Pancreas (tissue), 10 donors: Measurements from ENCODE around the gene DUSP1. TPM values are rescaled to one million over a fixed set of nuclear protein-coding genes. Genes with fewer than 3 reads are reported as not detected.

Experiments used
- ATAC-seq, 4 donors: fragments of 200-7000 bp; cut with Tn5 transposase; one replicate each; pipeline versions ENCODE4 v1.8.0 to v1.9.1; 2020; ENCODE audit warnings: mild to moderate bottlenecking in 4 of 4, moderate library complexity in 4 of 4
- DNase-seq, 6 donors: peaks; one replicate each; pipeline ENCODE4 v3.0.0-alpha.2; 2020
- FAIRE-seq: peaks from 2 replicates; lab custom pipeline; 2012; peaks lifted over from hg19 to GRCh38; lab: Jason Lieb, UNC
- H3K27ac ChIP-seq, 4 donors: fragments of 200-600 bp; sonication (generic); 1 replicate in 3 of 4; 2 replicates in 1 of 4; pipeline versions ENCODE4 v1.5.0 to v1.8.0; 2020
- H3K27me3 ChIP-seq, 4 donors: fragments of 200-600 bp; one replicate each; pipeline ENCODE4 v1.8.0; 2021
- H3K36me3 ChIP-seq, 3 donors: fragments of 200-600 bp; sonication (generic) in 1 of 3; one replicate each; pipeline versions ENCODE4 v1.5.0 to v1.8.0; 2020 to 2021
- H3K4me1 ChIP-seq, 3 donors: fragments of 200-600 bp; one replicate each; pipeline ENCODE4 v1.8.0; 2021
- H3K4me3 ChIP-seq, 4 donors: fragments of 200-600 bp; sonication (generic) in 2 of 4; one replicate each; pipeline versions ENCODE4 v1.5.0 to v1.8.0; 2020 to 2021
- H3K9me3 ChIP-seq, 4 donors: fragments of 200-600 bp; one replicate each; pipeline ENCODE4 v1.8.0; 2021
- WGBS, 2 donors: extraction: QIAGEN DNeasy Blood & Tissue Kit; methylation state at CpG; one replicate each; pipeline ENCODE4 v1.1.7; 2013; 5-methylcytosine and 5-hydroxymethylcytosine counted together
- intact Hi-C, 3 donors: fragments of 100-400 bp; cut with DNase I; formaldehyde crosslinking; loops; one replicate each; pipeline versions ENCODE4 v1.11.1 to v1.14.2; 2022
- polyA plus RNA-seq, 2 donors: library from polyadenylated mRNA; stranded (reverse); fragments of 200-250 nt; gene quantifications; one replicate each; pipeline ENCODE4 v1.2.3, GENCODE V29; 2013
- total RNA-seq, 6 donors: library from RNA; stranded (reverse); fragmentation: NEBNext Ultra II Directional in 4 of 6; extraction: Animal tissue kit (Norgen Biotek cat#: 25700) in 4 of 6; gene quantifications; one replicate each; pipeline versions ENCODE4 v1.2.1 to v1.2.4, GENCODE V29; 2021 to 2023
- TF ChIP-seq, protein P1 (sequence below), 4 donors: fragments of 200-600 bp; sonication (generic) in 3 of 4; IDR thresholded peaks; one replicate each; pipeline versions ENCODE4 v1.5.0 to v1.8.0; 2021; ENCODE audit warnings: antibody characterized with exemption in 4 of 4
- donor health status: healthy with polysubstance abuse.
- donor health status: DM: no; HTN: no; CAD: no; lungs with moderate emphysema.
- donor health status: DM: no; HTN: no; CAD: no.
- donor health status: control.
- donor health status: control.
- donor health status: Bipolar disorder and iron deficiency.
- donor health status: DM: yes; HTN: yes; CAD: no.
- donor health status: DM: no; HTN: no; CAD: no.
- donor health status: DM: no; HTN: no; CAD: no.
- donor health status: DM: yes; HTN: yes; CAD: no.

DUSP1 gene
- total and polyA plus RNA-seq, 8 donors: 18.6 to 198 (median 55.5) TPM

DNA sequence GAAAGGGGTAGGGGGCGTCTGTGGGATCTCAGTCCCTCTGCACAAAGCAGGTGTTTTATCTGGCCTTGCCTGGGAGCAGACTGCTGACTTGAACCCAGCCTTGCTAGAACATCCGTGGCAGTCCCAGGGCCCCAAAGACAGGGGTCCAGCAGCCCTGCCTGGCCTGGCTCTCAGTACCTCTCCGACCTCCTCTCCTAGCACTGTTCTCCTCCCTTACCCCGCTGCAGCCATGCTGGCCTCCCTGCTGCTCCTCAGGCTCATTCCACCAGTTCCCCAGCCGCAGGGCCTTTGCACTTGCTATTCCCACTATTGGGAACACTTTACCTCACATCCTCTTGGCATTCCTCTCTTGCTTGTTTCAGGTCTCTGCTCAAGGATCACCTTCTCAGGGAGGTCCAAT is 45.2 kb downstream of the DUSP1 start:
- Histone ChIP-seq H3K36me3 (no peaks in the 10 kb centered on the region), H3K4me3 (no peak overlapping the region), H3K9me3 (no peaks in the 10 kb centered on the region), H3K27me3 (no peaks in the 10 kb centered on the region), H3K4me1 (peaks cover 0 to 10% (median 0%) of the 10 kb centered on the region in 3 donors), H3K27ac (no peak overlapping the region)
- ATAC-seq (no peak), DNase-seq (peak in 1 of 6 donors; percentile 29), FAIRE-seq (no peak)
- intact Hi-C loops: loop anchor here in 1 of 3 donors (5.0 kb wide), 1 partner anchor 192 kb away; no protein-coding TSS in a partner anchor
- TF ChIP-seq, protein P1, sequence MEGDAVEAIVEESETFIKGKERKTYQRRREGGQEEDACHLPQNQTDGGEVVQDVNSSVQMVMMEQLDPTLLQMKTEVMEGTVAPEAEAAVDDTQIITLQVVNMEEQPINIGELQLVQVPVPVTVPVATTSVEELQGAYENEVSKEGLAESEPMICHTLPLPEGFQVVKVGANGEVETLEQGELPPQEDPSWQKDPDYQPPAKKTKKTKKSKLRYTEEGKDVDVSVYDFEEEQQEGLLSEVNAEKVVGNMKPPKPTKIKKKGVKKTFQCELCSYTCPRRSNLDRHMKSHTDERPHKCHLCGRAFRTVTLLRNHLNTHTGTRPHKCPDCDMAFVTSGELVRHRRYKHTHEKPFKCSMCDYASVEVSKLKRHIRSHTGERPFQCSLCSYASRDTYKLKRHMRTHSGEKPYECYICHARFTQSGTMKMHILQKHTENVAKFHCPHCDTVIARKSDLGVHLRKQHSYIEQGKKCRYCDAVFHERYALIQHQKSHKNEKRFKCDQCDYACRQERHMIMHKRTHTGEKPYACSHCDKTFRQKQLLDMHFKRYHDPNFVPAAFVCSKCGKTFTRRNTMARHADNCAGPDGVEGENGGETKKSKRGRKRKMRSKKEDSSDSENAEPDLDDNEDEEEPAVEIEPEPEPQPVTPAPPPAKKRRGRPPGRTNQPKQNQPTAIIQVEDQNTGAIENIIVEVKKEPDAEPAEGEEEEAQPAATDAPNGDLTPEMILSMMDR (IDR thresholded peaks at IDR 0.05): no peak
- 89 to 94% methylated on average over 4 to 5 of the region's 5 CpGs for WGBS, 2 donors

DNA sequence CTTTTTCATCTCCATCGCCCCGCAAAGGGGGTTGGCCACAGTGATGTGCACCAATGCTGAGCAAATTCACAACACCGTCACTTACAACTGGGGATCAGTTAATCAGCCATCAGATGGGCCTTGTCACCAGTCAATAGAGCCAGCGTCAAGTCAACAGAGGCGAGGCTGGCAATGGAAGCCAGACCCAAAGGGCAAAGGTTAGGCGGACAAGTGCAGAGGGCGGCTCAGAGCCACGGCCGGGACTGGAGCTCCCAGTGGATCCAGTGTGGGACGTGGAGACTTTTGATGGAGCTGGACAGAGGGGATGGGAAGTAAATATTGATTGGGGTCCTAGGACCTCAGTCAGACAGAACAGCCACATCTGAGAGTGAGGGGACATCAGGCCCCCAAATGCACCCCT is 45.7 kb downstream of the DUSP1 start:
- WGBS, 2 donors: 81 to 83% methylated on average over 10 of the region's 10 CpGs
- intact Hi-C loops: loop anchor here in 1 of 3 donors (5.0 kb wide), 1 partner anchor 192 kb away; no protein-coding TSS in a partner anchor

DNA sequence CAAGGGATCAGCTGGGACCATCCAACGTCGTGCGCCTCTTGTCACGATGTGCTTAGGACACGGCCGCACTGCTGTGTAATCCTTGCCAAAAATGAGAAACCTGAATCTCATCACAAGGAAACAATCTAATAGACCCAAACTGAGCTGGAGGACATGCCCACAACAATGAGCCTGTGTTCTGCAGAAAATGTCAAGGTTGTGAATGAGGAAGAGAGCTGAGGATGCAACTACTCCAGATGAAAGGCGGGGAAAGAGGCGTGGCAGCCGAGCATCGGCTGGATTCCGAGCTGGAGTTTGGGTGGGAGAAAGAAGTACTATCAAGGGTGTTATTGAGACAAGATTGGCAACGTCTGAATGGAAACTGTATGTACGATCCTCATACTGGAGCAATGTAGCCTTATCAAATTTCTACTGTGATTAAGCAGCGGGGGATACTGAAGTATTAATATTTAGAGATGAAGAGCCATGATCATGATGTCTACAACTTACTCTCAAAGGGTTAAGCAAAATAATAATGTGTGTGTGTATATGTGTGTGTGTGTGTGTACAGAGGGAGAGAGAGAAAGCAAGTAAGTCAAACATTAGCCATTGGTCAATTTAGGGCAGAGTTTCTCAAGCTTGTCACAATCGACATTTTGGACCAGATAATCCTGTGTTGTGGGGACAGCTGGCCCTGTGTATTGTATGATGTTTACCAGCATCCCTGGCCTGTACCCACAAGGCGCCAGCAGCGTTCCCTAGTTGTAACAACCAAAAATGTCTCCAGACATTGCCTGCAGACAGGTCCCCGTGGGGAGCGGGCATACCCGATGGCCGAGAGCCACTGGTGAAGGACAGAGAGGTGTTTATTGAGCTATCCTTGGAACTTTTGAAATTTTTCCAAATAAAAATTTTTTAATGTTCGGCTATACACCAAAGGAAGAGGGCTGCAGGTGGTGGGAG is 46.5 kb downstream of the DUSP1 start:
- no peaks in the 10 kb centered on the region for H3K27me3 ChIP-seq
- TF ChIP-seq, protein P1 (IDR thresholded peaks at IDR 0.05): no peak
- H3K36me3 ChIP-seq: no peaks in the 10 kb centered on the region
- no peak overlapping the region for H3K27ac ChIP-seq
- peaks cover 0 to 10% (median 0%) of the 10 kb centered on the region in 3 donors for H3K4me1 ChIP-seq
- no peak for FAIRE-seq
- H3K9me3 ChIP-seq: no peaks in the 10 kb centered on the region
- no peak overlapping the region for H3K4me3 ChIP-seq
- peak in 1 of 6 donors; percentile 57 for DNase-seq
- peak in 3 of 4 donors; percentile 30 to 57 (median 40) for ATAC-seq
- WGBS, 2 donors: 36% methylated on average over 22 of the region's 22 CpGs
- intact Hi-C loops: loop anchor here in 1 of 3 donors (5.0 kb wide), 1 partner anchor 193 kb away; no protein-coding TSS in a partner anchor

More for the DNA sequence above, 45.7 kb downstream of the DUSP1 start:
- ATAC-seq (no peak), DNase-seq (peak in 1 of 6 donors; percentile 37), FAIRE-seq (no peak)
- peaks cover 0 to 10% (median 0%) of the 10 kb centered on the region in 3 donors for H3K4me1 ChIP-seq
- no peak overlapping the region for H3K4me3 ChIP-seq
- TF ChIP-seq, protein P1 (IDR thresholded peaks at IDR 0.05): no peak
- no peaks in the 10 kb centered on the region for H3K9me3 ChIP-seq
- no peaks in the 10 kb centered on the region for H3K27me3 ChIP-seq
- H3K27ac ChIP-seq: no peak overlapping the region
- H3K36me3 ChIP-seq: no peaks in the 10 kb centered on the region

DNA sequence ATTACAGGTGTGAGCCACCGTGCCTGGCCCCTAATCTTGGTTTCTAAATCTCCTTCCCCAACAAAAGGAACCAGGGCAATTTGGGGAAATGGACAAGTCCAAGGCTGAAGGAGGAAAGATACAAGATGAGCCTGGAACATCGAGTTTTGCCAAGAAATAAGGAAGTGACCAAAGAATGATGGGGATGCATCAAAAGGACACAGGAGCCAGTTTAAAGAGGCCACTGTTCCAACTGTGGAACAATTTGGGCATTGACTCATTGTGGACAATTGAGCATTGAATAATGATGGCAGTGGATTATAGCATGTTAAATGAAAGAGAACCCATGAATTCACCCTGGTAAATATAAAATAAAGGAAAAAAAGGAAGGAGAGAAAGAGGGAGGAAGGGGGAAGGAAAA is 47.5 kb downstream of the DUSP1 start:
- FAIRE-seq (no peak), ATAC-seq (no peak), DNase-seq (no peak)
- Histone ChIP-seq H3K9me3 (no peaks in the 10 kb centered on the region), H3K4me3 (no peak overlapping the region), H3K27ac (no peak overlapping the region), H3K36me3 (no peaks in the 10 kb centered on the region), H3K4me1 (peaks cover 0 to 10% (median 0%) of the 10 kb centered on the region in 3 donors), H3K27me3 (no peaks in the 10 kb centered on the region)
- intact Hi-C loops: no loop called here
- WGBS, 2 donors: 60 to 64% methylated on average over 2 of the region's 2 CpGs
- TF ChIP-seq, protein P1 (IDR thresholded peaks at IDR 0.05): no peak
